Natural killer cell (primary cell): ENCODE results near the gene ATP5ME. TPM values are rescaled to one million over a fixed set of nuclear protein-coding genes. Genes with fewer than 3 reads are reported as not detected.
A peak's percentile ranks its signal among the peaks of the same experiment; 100 is the strongest.

Experiments used
- ATAC-seq, 3 donors: fragments of 150-1000 bp in 2 of 3; fragments of 200-7000 bp in 1 of 3; cut with Tn5 transposase; 1 replicate in 1 of 3; 2 replicates in 2 of 3; pipeline ENCODE4 v1.10.0; 2021; ENCODE audit warnings: mild to moderate bottlenecking in 2 of 3, moderate library complexity in 2 of 3
- DNase-seq, 2 donors: peaks; one replicate each; pipeline versions ENCODE4 v3.0.0 to v3.0.0-alpha.2; 2013 to 2021; ENCODE audit warnings: mixed read lengths in 1 of 2
- H3K27ac ChIP-seq: one replicate; pipeline ENCODE4 v1.5.1; 2013; ENCODE audit warnings: mild to moderate bottlenecking, low read length
- H3K27me3 ChIP-seq: one replicate; pipeline ENCODE4 v1.6.1; 2013; ENCODE audit warnings: low read length; ENCODE audit not compliant: control insufficient read depth, insufficient read depth
- H3K36me3 ChIP-seq: one replicate; pipeline ENCODE4 v1.6.1; 2013; ENCODE audit warnings: low read length; ENCODE audit not compliant: control insufficient read depth, insufficient read depth
- H3K4me1 ChIP-seq: one replicate; pipeline ENCODE4 v1.6.1; 2013; ENCODE audit warnings: low read length; ENCODE audit not compliant: control insufficient read depth, insufficient read depth
- H3K4me3 ChIP-seq: one replicate; pipeline ENCODE4 v1.5.1; 2013; ENCODE audit warnings: low read length
- H3K9me3 ChIP-seq: one replicate; pipeline ENCODE4 v1.6.1; 2013; ENCODE audit warnings: low read length; ENCODE audit not compliant: control insufficient read depth, insufficient read depth
- H3K27ac Mint-ChIP-seq, 2 donors: one replicate each; pipeline ENCODE4 v1.8.0; 2022; ENCODE audit warnings: mild to moderate bottlenecking in 2 of 2, mixed read lengths in 2 of 2, moderate library complexity in 1 of 2
- H3K27me3 Mint-ChIP-seq, 2 donors: one replicate each; pipeline ENCODE4 v1.8.0; 2022; ENCODE audit warnings: low read depth in 2 of 2, mixed read lengths in 2 of 2
- H3K36me3 Mint-ChIP-seq: one replicate; pipeline ENCODE4 v1.8.0; 2022; ENCODE audit warnings: mixed read lengths
- H3K4me1 Mint-ChIP-seq, 2 donors: one replicate each; pipeline ENCODE4 v1.8.0; 2022; ENCODE audit warnings: mixed read lengths in 2 of 2
- H3K4me3 Mint-ChIP-seq: one replicate; pipeline ENCODE4 v1.8.0; 2022; ENCODE audit warnings: mild to moderate bottlenecking, moderate library complexity, mixed read lengths
- H3K9me3 Mint-ChIP-seq, 2 donors: one replicate each; pipeline ENCODE4 v1.8.0; 2022; ENCODE audit warnings: mixed read lengths in 2 of 2
- CTCF ChIP-seq: fragments of 200-600 bp; IDR thresholded peaks from one replicate; pipeline ENCODE4 v1.8.0; 2022; ENCODE audit warnings: antibody characterized with exemption
- WGBS: methylation state at CpG from one replicate; pipeline ENCODE4 v1.1.7; 2013; ENCODE audit warnings: missing lambda C conversion rate; ENCODE audit not compliant: insufficient coverage; 5-methylcytosine and 5-hydroxymethylcytosine counted together
- intact Hi-C: fragments of 100-400 bp; cut with micrococcal nuclease; formaldehyde crosslinking; loops from one replicate; pipeline ENCODE4 v1.14.2; 2022
- total RNA-seq, 4 donors: library from RNA; stranded (reverse); fragments of 120-200 nt in 1 of 4; gene quantifications; one replicate each; pipeline versions ENCODE4 v1.2.3 to v1.2.4, GENCODE V29; 2013 to 2022

Gene ATP5ME
- total RNA-seq, 3 donors from 2014 or later (not counting 1 experiment from before 2014, with no cell fraction given): 114 to 140 (median 136) TPM

- Mint-ChIP-seq H3K36me3 (no peaks in the 10 kb centered on the region), H3K27ac (peak overlapping the region in 1 of 2 donors; percentile 90), H3K4me1 (peaks cover 11 to 27% of the 10 kb centered on the region in 2 donors), H3K4me3 (peak overlapping the region; percentile 40), H3K27me3 (no peaks in the 10 kb centered on the region), H3K9me3 (no peaks in the 10 kb centered on the region)
- WGBS: 82% methylated on average over 53 of the region's 58 CpGs
- Histone ChIP-seq H3K4me1 (peaks cover 32% of the 10 kb centered on the region), H3K36me3 (no peaks in the 10 kb centered on the region), H3K9me3 (no peaks in the 10 kb centered on the region), H3K27me3 (no peaks in the 10 kb centered on the region), H3K4me3 (no peak overlapping the region), H3K27ac (no peak overlapping the region)
- ATAC-seq (peak in 1 of 3 donors; percentile 17), DNase-seq (peak in 1 of 2 donors; percentile 69)
- TF ChIP-seq CTCF: no peak
- intact Hi-C loops: loop anchor here (2.0 kb wide), 1 partner anchor 23 kb away; the partner anchor contains the start of gene PCGF3
These were observed 7.8 kb upstream of the ATP5ME start for GRCh38 chr4:681736-682451.

DNA sequence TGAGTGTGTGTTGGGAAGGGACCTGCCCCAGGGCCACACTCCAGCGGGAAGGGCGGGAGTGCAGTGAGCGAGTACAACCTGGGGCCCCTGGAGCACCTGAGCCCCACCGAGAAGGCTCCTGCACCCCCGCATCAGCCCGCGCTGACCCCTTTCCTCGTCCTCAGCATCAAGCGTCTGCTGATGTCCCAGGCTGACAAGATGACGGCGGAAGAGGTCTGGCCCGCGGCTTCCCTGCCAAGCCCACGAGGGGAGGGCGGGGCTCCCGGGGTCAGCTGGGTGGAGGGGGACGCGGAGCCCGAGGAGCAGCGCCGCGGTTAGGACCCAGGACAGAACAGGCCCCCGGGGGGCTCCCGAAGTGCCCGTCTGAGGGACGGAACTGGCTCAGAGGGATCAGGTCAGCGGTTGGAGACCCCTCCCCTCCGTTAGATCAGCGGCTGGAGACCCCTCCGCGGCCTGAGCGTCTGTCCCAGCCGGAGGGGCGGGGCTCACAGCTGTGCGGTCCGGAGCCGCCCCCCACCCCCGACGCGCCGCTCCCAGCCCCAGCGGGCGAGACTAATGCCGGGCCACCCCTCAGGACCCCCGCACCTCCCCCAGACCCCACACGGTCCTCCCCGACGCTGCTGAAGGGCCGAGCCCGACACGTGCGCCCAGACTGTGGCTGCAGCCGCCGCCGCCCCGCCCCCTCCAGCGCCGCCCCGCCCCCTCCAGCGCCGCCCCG is 7.0 kb upstream of the ATP5ME start:
- Histone ChIP-seq H3K4me3 (peak overlapping the region; percentile 30), H3K4me1 (peaks cover 37% of the 10 kb centered on the region), H3K27me3 (no peaks in the 10 kb centered on the region), H3K27ac (peak overlapping the region; percentile 76), H3K9me3 (no peaks in the 10 kb centered on the region), H3K36me3 (no peaks in the 10 kb centered on the region)
- no peak for TF ChIP-seq CTCF
- DNase-seq (peak; percentile 67 to 69), ATAC-seq (peak; percentile 80 to 88 (median 85))
- no peaks in the 10 kb centered on the region for H3K27me3 Mint-ChIP-seq
- intact Hi-C loops: loop anchor here (2.0 kb wide), 1 partner anchor 24 kb away; the partner anchor contains the start of gene PCGF3
- no peaks in the 10 kb centered on the region for H3K9me3 Mint-ChIP-seq
- 2% methylated on average over 44 of the region's 62 CpGs for WGBS
- peak overlapping the region; percentile 90 for H3K27ac Mint-ChIP-seq
- peaks cover 11 to 27% of the 10 kb centered on the region in 2 donors for H3K4me1 Mint-ChIP-seq
- H3K4me3 Mint-ChIP-seq: peak overlapping the region; percentile 69
- no peaks in the 10 kb centered on the region for H3K36me3 Mint-ChIP-seq

DNA sequence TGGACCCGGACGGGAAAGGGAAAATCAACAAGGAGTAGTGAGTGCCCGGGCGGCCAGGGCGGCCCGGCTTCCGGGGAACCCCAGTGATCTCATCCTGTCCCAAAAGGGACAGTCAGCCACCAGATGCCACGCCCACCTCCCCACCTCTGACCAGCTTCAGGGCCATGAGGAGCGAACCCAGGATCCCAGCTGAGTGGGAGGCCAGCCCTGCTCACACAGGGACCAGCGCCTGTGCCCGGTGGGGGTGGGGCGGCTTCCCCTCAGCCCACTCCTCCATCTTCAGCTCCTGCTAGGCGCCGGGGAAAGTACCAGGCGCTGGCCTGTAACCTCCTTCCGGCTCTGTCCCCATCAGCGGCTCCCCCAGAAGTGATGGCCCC is 6.5 kb upstream of the ATP5ME start:
- H3K36me3 Mint-ChIP-seq: no peaks in the 10 kb centered on the region
- H3K27me3 Mint-ChIP-seq: no peaks in the 10 kb centered on the region
- TF ChIP-seq CTCF: no peak
- peak; percentile 59 to 71 (median 68) for ATAC-seq
- peak overlapping the region; percentile 90 for H3K27ac Mint-ChIP-seq
- intact Hi-C loops: loop anchor here (2.0 kb wide), 1 partner anchor 24 kb away; the partner anchor contains the start of gene PCGF3
- peak overlapping the region; percentile 76 for H3K27ac ChIP-seq
- no peaks in the 10 kb centered on the region for H3K36me3 ChIP-seq
- no peaks in the 10 kb centered on the region for H3K9me3 ChIP-seq
- H3K4me3 Mint-ChIP-seq: peak overlapping the region; percentile 69
- peaks cover 43% of the 10 kb centered on the region for H3K4me1 ChIP-seq
- H3K9me3 Mint-ChIP-seq: no peaks in the 10 kb centered on the region
- 62% methylated on average over 17 of the region's 17 CpGs for WGBS
- H3K4me1 Mint-ChIP-seq: peaks cover 11 to 27% of the 10 kb centered on the region in 2 donors
- peak overlapping the region; percentile 30 for H3K4me3 ChIP-seq
- H3K27me3 ChIP-seq: no peaks in the 10 kb centered on the region
- peak in 1 of 2 donors; percentile 54 for DNase-seq
